GM11168 (cell line): ENCODE measurements around the gene TRIM41.
"Not testable (repeated sequence)": the region's sequence is repeated elsewhere in the genome, so short reads cannot be mapped to it uniquely, and the experiment has no call there.

Source experiments
- in situ Hi-C: fragments of 300-500 bp; cut with MboI; formaldehyde crosslinking; loops from one replicate; pipeline ENCODE4 v1.12.0; 2022; ENCODE audit warnings: low sequenced_read_pairs; ENCODE audit not compliant: unreplicated experiment

Gene TRIM41

DNA sequence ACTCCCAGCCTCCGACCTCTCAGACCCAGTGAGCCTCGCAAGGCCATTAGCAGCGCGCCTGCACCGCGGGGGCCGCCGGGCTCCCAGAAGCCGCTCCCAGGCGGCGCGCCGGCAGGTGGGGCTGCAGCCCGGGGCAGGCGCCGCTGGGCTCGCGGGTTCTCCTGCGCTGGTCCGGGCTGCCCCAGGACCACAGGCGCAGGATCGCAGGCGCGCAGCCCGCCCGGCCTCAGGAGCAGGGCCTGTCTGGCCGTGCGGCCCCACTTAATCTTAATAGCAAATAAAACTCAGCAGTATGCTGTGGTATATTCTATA lies 50.3 kb downstream of the TRIM41 start:
- in situ Hi-C loops = not testable (repeated sequence)

DNA sequence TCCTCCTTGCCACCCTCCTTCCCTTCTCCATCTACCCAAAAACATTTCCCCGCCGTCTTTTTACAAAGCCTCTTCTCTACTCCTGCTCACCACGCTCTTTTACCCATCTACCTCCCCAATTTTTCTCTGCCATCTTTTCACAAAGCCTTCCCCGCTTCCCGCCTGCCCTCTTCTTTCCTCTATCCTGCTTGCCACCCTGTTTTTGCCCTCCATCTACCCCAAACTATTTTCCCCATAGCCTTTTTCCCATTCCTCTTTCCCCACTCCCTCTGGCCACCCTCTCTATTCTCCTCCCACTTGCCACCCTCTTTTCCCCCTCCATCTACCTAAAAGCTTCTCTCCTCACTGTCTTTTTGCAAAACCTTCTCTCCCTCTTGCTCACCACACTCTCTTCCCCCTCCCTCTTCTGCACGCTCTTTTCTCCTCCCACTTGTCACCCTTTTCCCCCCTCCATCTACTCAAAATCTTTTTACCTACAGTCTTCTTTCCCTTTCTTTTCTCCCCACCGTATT lies 57.2 kb downstream of the TRIM41 start:
- in situ Hi-C loops = no loop called here

DNA sequence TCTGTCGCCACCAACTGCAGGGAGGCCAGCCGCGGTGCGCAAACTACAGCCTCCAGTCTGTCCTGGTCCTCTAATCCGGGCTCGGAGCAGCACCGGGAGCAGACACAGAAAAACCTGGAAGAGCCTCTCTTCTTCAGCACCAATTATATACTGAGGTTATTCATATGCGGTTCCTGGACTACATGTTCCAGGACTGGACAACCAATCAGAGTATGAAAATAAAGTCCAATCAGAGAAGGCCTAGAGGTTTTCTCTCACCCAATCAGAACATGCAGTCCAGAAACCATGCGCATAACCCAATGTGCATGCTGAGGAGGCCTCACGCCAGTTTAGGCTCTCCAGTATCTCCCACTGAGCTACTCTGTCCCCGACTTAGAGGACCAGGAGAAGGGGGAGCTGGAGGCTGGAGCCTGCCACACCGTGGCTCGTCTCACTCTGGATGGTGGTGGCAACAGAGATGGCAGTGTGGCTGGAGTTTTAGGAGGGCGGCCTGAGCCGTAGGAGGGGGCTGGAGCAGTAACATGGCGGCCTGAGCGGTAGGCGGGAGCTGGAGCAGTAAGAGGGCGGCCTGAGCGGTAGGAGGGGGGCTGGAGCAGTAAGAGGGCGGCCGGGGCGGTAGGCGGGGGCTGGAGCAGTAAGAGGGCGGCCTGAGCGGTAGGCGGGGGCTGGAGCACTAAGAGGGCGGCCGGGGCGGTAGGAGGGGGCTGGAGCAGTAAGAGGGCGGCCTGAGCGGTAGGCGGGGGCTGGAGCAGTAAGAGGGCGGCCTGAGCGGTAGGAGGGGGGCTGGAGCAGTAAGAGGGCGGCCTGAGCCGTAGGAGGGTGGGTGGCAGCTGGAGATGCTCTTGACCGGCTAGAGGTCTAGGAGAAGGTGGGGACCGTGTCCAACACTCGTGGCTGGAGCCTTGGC lies 58.2 kb downstream of the TRIM41 start:
- in situ Hi-C loops = no loop called here

DNA sequence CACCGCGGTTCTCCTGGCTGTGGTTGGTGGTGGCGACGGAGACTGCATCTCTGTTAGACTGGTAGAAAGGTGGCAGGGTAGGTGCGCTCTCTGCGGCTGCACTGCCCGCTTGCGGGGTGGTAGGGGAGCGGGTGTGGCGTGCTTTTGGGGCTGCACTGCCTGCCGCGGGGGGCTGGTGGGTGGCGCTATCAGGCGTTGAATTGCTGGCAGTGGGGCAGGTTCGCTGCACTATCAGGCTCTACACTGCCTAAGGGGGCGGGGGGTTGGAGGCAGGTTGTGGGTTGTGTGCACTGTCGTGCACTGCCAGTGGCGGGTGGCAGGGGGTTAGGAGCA lies 58.9 kb downstream of the TRIM41 start:
- in situ Hi-C loops = no loop called here

DNA sequence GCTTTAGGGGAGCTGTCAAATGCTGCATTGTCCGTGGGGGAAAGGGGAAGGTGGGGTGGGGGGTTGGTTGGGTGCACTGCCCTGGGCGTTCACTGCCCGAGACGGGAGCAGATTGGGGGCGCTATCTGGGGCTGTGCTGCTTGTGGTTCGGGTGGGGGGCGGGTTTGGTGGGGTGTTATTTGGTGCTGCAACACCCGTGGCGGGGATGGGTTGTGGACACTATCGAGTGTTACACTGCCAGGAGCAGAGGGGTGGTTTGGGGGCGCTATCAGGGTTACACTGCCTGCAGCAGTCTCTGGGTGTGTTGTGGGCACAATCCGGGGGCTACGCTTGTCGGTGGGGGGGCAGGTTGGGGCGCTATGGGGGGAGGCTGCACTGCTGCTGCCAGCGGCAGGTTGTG lies 59.3 kb downstream of the TRIM41 start:
- in situ Hi-C loops = not testable (repeated sequence)

DNA sequence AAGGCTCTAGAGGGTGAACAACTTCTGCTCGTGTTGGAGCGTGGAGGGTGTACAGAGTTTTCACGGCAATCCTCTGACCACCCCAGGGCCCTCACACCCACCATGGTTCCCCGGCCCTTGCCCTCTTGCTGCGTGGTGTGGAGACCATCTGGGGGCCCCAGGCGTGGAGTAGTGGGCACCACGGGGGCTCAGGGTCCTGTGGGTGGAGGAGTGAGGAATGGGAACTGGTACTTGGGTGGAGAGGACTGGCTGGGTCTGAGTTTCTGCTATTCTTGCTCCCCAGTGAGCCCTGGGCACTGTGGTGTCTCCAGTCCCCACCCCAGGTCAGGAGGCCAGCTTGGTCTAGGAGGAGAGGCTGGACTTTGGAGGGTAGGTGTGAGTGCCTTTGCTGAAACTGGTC lies 59.8 kb downstream of the TRIM41 start:
- in situ Hi-C loops = no loop called here

DNA sequence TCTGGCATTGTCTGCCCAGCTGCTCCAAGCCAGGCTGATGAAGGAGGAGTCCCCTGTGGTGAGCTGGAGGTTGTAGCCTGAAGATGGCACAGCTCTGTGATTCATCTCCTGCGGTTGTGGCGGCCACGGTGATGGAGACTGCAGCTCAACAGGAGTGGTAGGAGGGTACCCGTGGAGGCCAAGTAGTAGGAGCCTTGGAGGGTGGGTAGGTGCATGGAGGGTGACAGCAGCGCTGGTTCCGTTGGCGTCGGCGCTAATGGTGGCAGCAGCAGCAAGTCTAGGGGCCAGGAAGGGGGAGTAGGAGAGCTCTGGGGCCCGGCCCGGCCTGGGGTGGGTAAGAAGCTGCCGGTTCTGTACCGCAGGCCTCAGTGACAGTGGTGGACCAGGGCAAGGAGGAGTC lies 60.3 kb downstream of the TRIM41 start:
- in situ Hi-C loops = no loop called here

DNA sequence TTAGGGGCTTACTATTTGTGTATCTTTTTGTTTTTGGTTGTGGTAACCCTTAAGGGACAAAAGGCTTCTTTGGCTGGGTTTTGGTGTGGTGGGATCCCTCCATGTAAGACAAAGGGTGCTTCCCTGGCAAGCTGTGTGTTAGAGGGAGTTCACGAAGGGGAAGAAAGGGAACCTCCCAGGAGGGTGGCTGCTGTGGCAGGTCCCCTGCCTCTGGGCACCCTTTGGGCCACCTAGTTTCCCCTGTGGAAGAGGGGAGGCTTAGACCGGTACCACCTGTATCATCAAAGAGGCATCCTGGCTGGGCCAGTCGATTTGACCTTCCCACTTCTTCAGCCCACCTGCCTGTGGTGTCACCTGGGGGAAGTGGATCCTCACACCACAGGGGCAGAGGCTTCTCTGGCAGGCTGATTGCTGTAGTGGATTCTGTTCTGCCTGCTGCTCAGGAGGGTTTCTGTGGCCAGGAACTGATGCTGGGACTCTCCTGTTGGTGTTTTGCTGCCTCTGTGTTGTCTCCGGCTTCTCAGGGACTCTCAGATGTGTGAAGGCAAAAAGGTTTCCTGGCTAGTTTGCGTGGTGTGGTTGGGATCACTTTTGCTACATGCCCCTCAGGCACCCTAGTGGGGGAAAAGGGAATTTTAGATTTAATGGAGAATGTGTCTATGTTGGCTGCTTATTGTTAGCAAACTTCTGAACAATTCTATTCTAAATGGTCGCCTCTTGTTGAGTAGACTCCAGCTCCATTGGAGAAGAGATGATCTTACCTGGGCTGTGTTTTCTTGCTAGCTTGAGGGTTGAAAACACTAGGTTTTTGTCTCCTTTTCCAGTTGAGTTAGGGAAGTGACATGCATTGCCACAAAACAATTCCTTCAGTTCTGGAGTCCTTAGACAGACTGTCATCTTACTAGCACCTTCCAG lies 61.0 kb downstream of the TRIM41 start:
- in situ Hi-C loops = not testable (repeated sequence)
